Breast epithelium (tissue), 3 donors: ENCODE results near the gene AGAP2.

Experiments used
- POLR2A ChIP-seq: fragments of 450-650 bp; IDR thresholded peaks from one replicate; pipeline ENCODE4 v1.6.1; 2016; ENCODE audit warnings: antibody characterized with exemption, mild to moderate bottlenecking, moderate library complexity
- TF ChIP-seq, protein P1 (sequence below), 3 donors: fragments of 450-650 bp; IDR thresholded peaks; one replicate each; pipeline ENCODE4 v1.5.1; 2016 to 2017; ENCODE audit warnings: antibody characterized with exemption in 3 of 3, mild to moderate bottlenecking in 3 of 3, moderate library complexity in 3 of 3

- TF ChIP-seq, protein P1, sequence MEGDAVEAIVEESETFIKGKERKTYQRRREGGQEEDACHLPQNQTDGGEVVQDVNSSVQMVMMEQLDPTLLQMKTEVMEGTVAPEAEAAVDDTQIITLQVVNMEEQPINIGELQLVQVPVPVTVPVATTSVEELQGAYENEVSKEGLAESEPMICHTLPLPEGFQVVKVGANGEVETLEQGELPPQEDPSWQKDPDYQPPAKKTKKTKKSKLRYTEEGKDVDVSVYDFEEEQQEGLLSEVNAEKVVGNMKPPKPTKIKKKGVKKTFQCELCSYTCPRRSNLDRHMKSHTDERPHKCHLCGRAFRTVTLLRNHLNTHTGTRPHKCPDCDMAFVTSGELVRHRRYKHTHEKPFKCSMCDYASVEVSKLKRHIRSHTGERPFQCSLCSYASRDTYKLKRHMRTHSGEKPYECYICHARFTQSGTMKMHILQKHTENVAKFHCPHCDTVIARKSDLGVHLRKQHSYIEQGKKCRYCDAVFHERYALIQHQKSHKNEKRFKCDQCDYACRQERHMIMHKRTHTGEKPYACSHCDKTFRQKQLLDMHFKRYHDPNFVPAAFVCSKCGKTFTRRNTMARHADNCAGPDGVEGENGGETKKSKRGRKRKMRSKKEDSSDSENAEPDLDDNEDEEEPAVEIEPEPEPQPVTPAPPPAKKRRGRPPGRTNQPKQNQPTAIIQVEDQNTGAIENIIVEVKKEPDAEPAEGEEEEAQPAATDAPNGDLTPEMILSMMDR (IDR thresholded peaks at IDR 0.05), result no peak
- TF ChIP-seq POLR2A, result no peak
Measured at GRCh38 chr12:57769594-57769993, 31.1 kb upstream of the AGAP2 start.
